SK-N-SH (cell line): ENCODE results near the gene PRPH.
"Not testable (repeated sequence)": the region's sequence is repeated elsewhere in the genome, so short reads cannot be mapped to it uniquely, and the experiment has no call there.

Source experiments
- ELF1 ChIP-seq: IDR thresholded peaks from 2 replicates; pipeline ENCODE4 v1.4.0; 2012
- EP300 ChIP-seq, 2 experiments: IDR thresholded peaks; 2 replicates each; pipeline versions ENCODE4 v1.4.0 to v1.6.1; 2012; ENCODE audit warnings: borderline replicate concordance in 1 of 2, low read depth in 1 of 2, low read length in 1 of 2
- FOSL2 ChIP-seq: IDR thresholded peaks from 2 replicates; pipeline ENCODE4 v1.4.0; 2012; ENCODE audit warnings: low read depth, mild to moderate bottlenecking, moderate library complexity, borderline replicate concordance
- GABPA ChIP-seq: IDR thresholded peaks from 2 replicates; pipeline ENCODE4 v1.4.0; 2012; ENCODE audit warnings: low read depth, mild to moderate bottlenecking
- JUND ChIP-seq: IDR thresholded peaks from 2 replicates; pipeline ENCODE4 v1.4.0; 2012
- NFIC ChIP-seq: IDR thresholded peaks from 2 replicates; pipeline ENCODE4 v1.4.0; 2012; ENCODE audit warnings: borderline replicate concordance
- PBX3 ChIP-seq: IDR thresholded peaks from 2 replicates; pipeline ENCODE4; 2012
- POLR2AphosphoS5 ChIP-seq: IDR thresholded peaks from 2 replicates; pipeline ENCODE4 v1.6.1; 2012; ENCODE audit warnings: low read depth, low read length
- RAD21 ChIP-seq: IDR thresholded peaks from 2 replicates; pipeline ENCODE4 v1.6.1; 2012; ENCODE audit warnings: mild to moderate bottlenecking, low read length
- REST ChIP-seq: IDR thresholded peaks from 2 replicates; pipeline ENCODE4 v1.6.1; 2012; ENCODE audit warnings: mild to moderate bottlenecking, low read depth, low read length, moderate library complexity
- RXRA ChIP-seq: IDR thresholded peaks from 2 replicates; pipeline ENCODE4 v1.4.0; 2012; ENCODE audit warnings: low read depth, mild to moderate bottlenecking, borderline replicate concordance
- TF ChIP-seq, protein P1 (sequence below): fragments of 150-350 bp; IDR thresholded peaks from 2 replicates; pipeline ENCODE4 v1.6.1; 2017; ENCODE audit warnings: antibody characterized with exemption, low read length, low read depth, borderline replicate concordance
- TF ChIP-seq, protein P2 (sequence below): fragments of 200-600 bp; sonication (generic); IDR thresholded peaks from 2 replicates; pipeline ENCODE4 v1.6.1; 2017; ENCODE audit warnings: antibody characterized with exemption, mild to moderate bottlenecking, moderate library complexity
- TF ChIP-seq, protein P3 (sequence below): IDR thresholded peaks from 2 replicates; pipeline ENCODE4 v1.4.0; 2012; ENCODE audit warnings: low read depth

GRCh38 chr12:49280545-49280944 is 14.4 kb upstream of the PRPH start:
- TF ChIP-seq, protein P1, sequence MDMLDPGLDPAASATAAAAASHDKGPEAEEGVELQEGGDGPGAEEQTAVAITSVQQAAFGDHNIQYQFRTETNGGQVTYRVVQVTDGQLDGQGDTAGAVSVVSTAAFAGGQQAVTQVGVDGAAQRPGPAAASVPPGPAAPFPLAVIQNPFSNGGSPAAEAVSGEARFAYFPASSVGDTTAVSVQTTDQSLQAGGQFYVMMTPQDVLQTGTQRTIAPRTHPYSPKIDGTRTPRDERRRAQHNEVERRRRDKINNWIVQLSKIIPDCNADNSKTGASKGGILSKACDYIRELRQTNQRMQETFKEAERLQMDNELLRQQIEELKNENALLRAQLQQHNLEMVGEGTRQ, result not testable (repeated sequence)
- TF ChIP-seq, protein P2, sequence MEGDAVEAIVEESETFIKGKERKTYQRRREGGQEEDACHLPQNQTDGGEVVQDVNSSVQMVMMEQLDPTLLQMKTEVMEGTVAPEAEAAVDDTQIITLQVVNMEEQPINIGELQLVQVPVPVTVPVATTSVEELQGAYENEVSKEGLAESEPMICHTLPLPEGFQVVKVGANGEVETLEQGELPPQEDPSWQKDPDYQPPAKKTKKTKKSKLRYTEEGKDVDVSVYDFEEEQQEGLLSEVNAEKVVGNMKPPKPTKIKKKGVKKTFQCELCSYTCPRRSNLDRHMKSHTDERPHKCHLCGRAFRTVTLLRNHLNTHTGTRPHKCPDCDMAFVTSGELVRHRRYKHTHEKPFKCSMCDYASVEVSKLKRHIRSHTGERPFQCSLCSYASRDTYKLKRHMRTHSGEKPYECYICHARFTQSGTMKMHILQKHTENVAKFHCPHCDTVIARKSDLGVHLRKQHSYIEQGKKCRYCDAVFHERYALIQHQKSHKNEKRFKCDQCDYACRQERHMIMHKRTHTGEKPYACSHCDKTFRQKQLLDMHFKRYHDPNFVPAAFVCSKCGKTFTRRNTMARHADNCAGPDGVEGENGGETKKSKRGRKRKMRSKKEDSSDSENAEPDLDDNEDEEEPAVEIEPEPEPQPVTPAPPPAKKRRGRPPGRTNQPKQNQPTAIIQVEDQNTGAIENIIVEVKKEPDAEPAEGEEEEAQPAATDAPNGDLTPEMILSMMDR, result not testable (repeated sequence)
- not testable (repeated sequence) for TF ChIP-seq PBX3; POLR2AphosphoS5; RAD21; JUND; FOSL2; ELF1; RXRA; NFIC; GABPA; EP300 (IDR thresholded peaks at IDR 0.05; ENCODE audit: borderline replicate concordance in 1 of 2, low read depth in 1 of 2, low read length in 1 of 2); REST
- TF ChIP-seq, protein P3, sequence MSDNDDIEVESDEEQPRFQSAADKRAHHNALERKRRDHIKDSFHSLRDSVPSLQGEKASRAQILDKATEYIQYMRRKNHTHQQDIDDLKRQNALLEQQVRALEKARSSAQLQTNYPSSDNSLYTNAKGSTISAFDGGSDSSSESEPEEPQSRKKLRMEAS, result not testable (repeated sequence)
